ENCODE results near the gene GFRA1.

- TF ChIP-seq CTCF (IDR thresholded peaks at IDR 0.05; ENCODE audit: borderline replicate concordance, extremely low read depth, low read length, poor library complexity, severe bottlenecking) (no peak), EZH2 (IDR thresholded peaks at IDR 0.05; ENCODE audit: borderline replicate concordance, low read depth, low read length, severe bottlenecking) (no peak)
Observed at GRCh38 chr10:116011929-116012328, 261.1 kb downstream of the GFRA1 start.
